ENCODE measurements around the gene APPL1. TPM values are rescaled to one million over a fixed set of nuclear protein-coding genes. Genes with fewer than 3 reads are reported as not detected.

The APPL1 gene, protein sequence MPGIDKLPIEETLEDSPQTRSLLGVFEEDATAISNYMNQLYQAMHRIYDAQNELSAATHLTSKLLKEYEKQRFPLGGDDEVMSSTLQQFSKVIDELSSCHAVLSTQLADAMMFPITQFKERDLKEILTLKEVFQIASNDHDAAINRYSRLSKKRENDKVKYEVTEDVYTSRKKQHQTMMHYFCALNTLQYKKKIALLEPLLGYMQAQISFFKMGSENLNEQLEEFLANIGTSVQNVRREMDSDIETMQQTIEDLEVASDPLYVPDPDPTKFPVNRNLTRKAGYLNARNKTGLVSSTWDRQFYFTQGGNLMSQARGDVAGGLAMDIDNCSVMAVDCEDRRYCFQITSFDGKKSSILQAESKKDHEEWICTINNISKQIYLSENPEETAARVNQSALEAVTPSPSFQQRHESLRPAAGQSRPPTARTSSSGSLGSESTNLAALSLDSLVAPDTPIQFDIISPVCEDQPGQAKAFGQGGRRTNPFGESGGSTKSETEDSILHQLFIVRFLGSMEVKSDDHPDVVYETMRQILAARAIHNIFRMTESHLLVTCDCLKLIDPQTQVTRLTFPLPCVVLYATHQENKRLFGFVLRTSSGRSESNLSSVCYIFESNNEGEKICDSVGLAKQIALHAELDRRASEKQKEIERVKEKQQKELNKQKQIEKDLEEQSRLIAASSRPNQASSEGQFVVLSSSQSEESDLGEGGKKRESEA
- total RNA-seq = 10 to 100 TPM; 38.4 to 39.4 TPM

DNA sequence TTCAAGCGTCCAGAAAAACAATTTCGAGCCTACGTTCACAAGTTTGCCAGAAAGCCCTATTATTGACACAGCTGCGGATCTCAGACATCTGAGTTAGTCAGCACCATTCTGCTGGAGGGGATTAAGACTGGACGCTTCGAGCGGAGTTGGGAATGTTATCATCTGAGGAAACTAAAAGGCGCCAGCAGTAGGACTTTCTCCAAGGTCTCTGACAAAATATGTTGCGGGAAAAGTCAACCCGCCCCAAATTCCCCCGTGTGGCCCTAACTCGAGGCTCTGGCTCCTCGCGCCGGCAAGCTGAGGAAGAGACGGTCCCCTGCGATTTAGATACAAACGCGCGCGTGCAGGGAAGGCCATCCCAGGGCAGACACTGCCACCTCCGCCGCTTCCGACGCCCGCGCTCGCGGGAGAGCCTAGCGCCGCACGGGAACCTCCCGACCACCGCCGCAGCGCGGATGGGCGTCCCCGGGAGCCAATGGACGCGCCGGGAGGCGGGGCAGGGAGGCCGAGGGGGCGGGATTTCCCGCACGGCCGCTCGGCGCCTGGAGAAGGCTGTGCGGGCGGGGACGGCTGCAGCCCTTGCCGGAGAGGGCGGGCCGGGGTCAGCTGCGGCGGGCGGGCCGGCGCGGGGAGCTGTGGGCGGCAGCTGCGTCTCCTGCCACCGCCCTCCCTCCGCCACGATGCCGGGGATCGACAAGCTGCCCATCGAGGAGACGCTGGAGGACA, at the start of gene APPL1:
APPL1 (plus strand) TSS at position 526 of the 726 bp plus-strand sequence; CDS start at position 681, 155 bp downstream.
- ATAC-seq (peak; percentile 92), DNase-seq (peak; percentile 94)
- H3K4me3 Mint-ChIP-seq = peak within 1 kb of the TSS; percentile 88
- peak within 1 kb of the TSS; percentile 78 for H3K27ac Mint-ChIP-seq
- intact Hi-C loops (cut with DNase I, micrococcal nuclease) = loop anchor here (1.0 to 10.0 kb wide), 13 partner anchors 57 to 1265 kb away; partner anchors contain the start of genes ARF4 (in 2 of the 2), CCDC66 (in 1 of the 2), DENND6A (in 1 of the 2) and HTD2 (in 1 of the 2)
- H3K27me3 Mint-ChIP-seq = no peaks in the 10 kb centered on the region
- H3K9me3 Mint-ChIP-seq (ENCODE audit: low read depth) = no peaks in the 10 kb centered on the region
- no peaks in the 10 kb centered on the region for H3K36me3 Mint-ChIP-seq (ENCODE audit: low read depth)
- ChIA-PET CTCF (interaction anchor here (0.7 to 1.4 kb wide), 3 partner anchors 48 to 58 kb away, joined by 3 to 6 read pairs (median 3); no protein-coding TSS in a partner anchor), POLR2A (no interaction called here)
- H3K4me1 Mint-ChIP-seq = peaks cover 29% of the 10 kb centered on the region

DNA sequence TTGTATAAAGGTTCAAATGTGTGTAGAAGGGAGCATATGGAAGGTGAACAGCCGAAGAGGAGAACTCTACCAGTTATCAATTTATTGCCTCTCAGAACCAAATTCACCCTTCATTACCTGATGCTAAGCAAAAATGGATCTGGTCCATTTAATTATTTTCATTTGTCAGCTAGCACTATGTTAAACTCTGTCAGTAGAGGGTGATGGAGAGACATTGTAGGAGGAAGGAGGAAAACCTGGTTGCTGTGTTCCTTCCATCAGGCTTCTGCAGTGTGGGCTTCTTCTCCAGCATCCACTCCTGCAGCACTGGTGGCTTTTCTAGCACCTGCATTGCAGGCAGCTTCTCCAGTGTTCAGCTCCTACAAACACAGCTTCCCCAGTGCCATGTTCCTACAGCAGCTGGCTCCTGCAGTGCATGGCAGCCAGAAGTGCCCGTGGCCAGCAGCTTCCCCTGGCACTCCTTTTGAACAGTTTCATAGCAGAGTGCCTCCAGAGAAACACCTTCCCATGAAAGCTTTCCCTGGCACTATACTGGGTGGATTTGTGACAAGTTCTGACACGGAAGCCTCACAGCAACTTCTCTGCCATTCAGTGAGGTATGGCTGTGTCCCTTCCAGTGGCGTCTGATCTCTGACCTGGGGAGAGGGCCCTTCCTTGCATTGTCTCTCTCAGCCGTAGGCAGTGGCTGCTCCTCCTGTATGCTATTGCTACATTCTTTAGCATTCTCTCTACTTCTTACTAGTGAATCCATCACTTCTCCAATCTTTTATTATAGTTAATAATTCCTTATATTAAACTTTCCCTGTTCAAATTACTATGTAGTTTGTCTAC, 47.7 kb upstream of the APPL1 start:
- Mint-ChIP-seq H3K4me3 (no peak overlapping the region), H3K9me3 (ENCODE audit: low read depth) (no peaks in the 10 kb centered on the region), H3K36me3 (ENCODE audit: low read depth) (no peaks in the 10 kb centered on the region), H3K4me1 (no peaks in the 10 kb centered on the region), H3K27me3 (peaks cover 8% of the 10 kb centered on the region), H3K27ac (no peak overlapping the region)
- ATAC-seq (no peak), DNase-seq (no peak)
- ChIA-PET POLR2A (interaction anchor here (0.6 kb wide), 1 partner anchor 101 kb away, joined by 3 read pairs; no protein-coding TSS in a partner anchor), CTCF (interaction anchor here (0.6 to 1.3 kb wide), 5 partner anchors 9 to 219 kb away, joined by 3 to 4 read pairs (median 3); no protein-coding TSS in a partner anchor)
- intact Hi-C loops (cut with DNase I, micrococcal nuclease) = loop anchor here in 1 of 2 experiments (10.0 kb wide), 1 partner anchor 675 kb away; no protein-coding TSS in a partner anchor

DNA sequence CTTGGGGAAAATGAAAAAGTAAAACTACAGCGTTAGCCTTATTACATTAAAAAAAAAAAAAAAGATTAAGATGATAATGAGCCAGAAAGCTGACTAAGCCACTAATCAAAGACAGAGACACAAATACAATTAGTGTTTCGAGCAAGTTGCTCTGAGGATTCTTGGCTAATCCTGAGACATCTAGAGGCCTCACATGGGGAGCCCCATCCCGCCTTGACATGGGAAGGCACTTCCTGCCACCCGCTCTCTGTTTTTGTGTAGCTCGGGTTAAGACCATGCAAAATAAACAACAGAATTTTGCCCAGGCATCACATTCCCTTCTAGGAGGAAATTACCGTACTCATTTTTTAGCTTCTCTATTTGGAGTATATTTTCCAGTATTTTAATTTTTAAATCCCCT, 43.0 kb upstream of the APPL1 start:
- intact Hi-C loops (cut with DNase I, micrococcal nuclease) = no loop called here

DNA sequence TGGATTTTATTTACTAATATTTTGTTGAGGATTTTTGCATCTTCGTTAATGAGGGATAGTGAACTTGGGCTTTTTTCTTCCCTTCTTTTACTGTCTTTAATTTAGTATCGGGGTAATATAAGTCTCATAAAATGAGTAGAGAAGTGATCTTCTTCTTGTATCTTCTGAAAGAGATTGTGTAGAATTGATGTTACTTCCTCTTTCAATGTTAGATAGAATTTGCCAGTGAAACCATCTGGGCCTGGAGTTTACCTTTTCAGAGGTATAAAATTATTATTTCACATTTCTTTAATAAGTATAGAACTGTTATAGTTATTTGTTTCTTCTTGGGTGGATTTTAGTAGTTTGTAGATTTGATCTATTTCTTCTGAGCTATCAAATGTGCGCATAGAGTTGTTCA, 35.5 kb upstream of the APPL1 start:
- Mint-ChIP-seq H3K9me3 (ENCODE audit: low read depth) (no peaks in the 10 kb centered on the region), H3K4me3 (no peak overlapping the region), H3K36me3 (ENCODE audit: low read depth) (no peaks in the 10 kb centered on the region), H3K4me1 (no peaks in the 10 kb centered on the region), H3K27me3 (peaks cover 13% of the 10 kb centered on the region), H3K27ac (no peak overlapping the region)
- no peak for ATAC-seq
- intact Hi-C loops (cut with DNase I, micrococcal nuclease) = no loop called here
- ChIA-PET CTCF (no interaction called here), POLR2A (no interaction called here)
- no peak for DNase-seq

More for the DNA sequence above, 43.0 kb upstream of the APPL1 start:
- CTCF ChIA-PET = interaction anchor here (0.9 to 2.8 kb wide), 2 partner anchors 9 to 11 kb away, joined by 3 to 8 read pairs; no protein-coding TSS in a partner anchor
- Mint-ChIP-seq H3K9me3 (ENCODE audit: low read depth) (no peaks in the 10 kb centered on the region), H3K36me3 (ENCODE audit: low read depth) (no peaks in the 10 kb centered on the region), H3K27me3 (peaks cover 4% of the 10 kb centered on the region), H3K27ac (no peak overlapping the region), H3K4me3 (no peak overlapping the region), H3K4me1 (no peaks in the 10 kb centered on the region)
- ATAC-seq (no peak), DNase-seq (no peak)
- POLR2A ChIA-PET = interaction anchor here (0.6 kb wide), 1 partner anchor 405 kb away, joined by 3 read pairs; no protein-coding TSS in a partner anchor

DNA sequence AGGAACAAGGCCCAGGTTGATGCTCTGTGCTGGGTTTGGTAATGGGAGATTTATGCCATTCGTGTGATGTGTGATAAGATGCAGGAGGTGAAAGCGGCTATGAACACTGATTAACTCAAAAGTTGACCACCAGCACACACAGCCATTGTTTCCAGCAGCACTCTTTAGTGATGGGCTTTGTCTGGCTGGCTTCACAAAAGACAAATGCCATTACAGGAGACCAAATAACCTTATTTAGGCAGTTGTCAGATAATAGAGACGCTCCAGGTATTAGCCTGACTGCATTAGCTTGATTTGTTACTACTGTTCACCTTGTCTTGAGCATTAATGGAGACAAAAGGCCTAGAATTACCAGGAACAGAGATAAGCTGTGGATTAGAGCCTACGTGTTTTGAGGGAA, 32.9 kb upstream of the APPL1 start:
- intact Hi-C loops (cut with DNase I, micrococcal nuclease) = no loop called here
- Mint-ChIP-seq H3K9me3 (ENCODE audit: low read depth) (no peaks in the 10 kb centered on the region), H3K27ac (no peak overlapping the region), H3K36me3 (ENCODE audit: low read depth) (no peaks in the 10 kb centered on the region), H3K4me1 (no peaks in the 10 kb centered on the region), H3K27me3 (peaks cover 14% of the 10 kb centered on the region), H3K4me3 (no peak overlapping the region)
- ChIA-PET POLR2A (no interaction called here), CTCF (interaction anchor here (2.3 kb wide), 1 partner anchor 11 kb away, joined by 8 read pairs; no protein-coding TSS in a partner anchor)
- DNase-seq (no peak), ATAC-seq (no peak)

DNA sequence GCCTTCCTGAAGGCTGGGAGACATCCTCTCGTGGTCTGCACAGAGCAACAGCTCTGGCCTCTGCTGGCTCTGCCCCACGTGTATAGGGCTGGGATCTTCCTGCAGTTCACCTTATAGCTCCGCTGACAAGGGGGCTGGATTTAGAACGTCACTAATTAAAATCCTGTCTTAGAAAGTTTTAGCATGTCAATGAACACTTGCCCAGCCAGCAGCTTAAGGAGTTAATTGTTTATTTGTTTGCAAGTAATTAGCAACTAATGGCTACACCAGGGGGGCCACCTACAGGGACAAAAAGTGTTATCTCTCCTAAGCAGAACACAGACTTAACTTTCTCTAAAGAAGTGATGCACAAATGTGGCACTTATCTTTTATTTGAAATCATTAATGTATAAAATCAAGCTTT, 27.6 kb upstream of the APPL1 start, which contains the start of gene HESX1:
HESX1 (minus strand) TSS at position 84 of the 403 bp plus-strand sequence; CDS start at position 24, 60 bp downstream.
- no peak within 1 kb of the TSS for H3K4me3 Mint-ChIP-seq
- ATAC-seq (no peak), DNase-seq (no peak)
- no peaks in the 10 kb centered on the region for H3K4me1 Mint-ChIP-seq
- no peak within 1 kb of the TSS for H3K27ac Mint-ChIP-seq
- H3K9me3 Mint-ChIP-seq (ENCODE audit: low read depth) = no peaks in the 10 kb centered on the region
- ChIA-PET CTCF (no interaction called here), POLR2A (no interaction called here)
- intact Hi-C loops (cut with DNase I, micrococcal nuclease) = no loop called here
- H3K36me3 Mint-ChIP-seq (ENCODE audit: low read depth) = no peaks in the 10 kb centered on the region
- peaks cover 7% of the 10 kb centered on the region for H3K27me3 Mint-ChIP-seq

DNA sequence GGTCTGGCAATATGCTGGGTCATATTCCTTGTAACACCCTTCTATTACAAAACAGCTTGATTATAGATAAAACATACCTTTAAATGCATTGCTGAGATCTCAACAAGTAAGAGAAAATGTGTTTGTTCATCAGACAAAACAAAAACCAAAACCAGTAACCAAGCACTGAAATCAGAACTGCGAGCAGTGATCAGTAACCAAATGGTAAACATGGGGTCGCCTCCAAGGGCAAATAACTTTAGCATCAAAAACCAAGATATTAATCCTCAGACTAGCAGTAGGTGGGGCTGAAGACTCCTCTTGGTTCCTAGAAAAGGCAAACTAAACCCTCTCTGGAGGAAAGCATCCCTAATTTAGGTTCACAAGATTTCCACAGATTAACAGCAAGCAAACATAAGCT, 21.1 kb upstream of the APPL1 start:
- Mint-ChIP-seq H3K36me3 (ENCODE audit: low read depth) (no peaks in the 10 kb centered on the region), H3K27me3 (no peaks in the 10 kb centered on the region), H3K4me3 (no peak overlapping the region), H3K9me3 (ENCODE audit: low read depth) (no peaks in the 10 kb centered on the region), H3K4me1 (no peaks in the 10 kb centered on the region), H3K27ac (no peak overlapping the region)
- DNase-seq (no peak), ATAC-seq (no peak)
- intact Hi-C loops (cut with DNase I, micrococcal nuclease) = no loop called here
- ChIA-PET POLR2A (no interaction called here), CTCF (interaction anchor here (0.6 kb wide), 1 partner anchor 177 kb away, joined by 3 read pairs; no protein-coding TSS in a partner anchor)

DNA sequence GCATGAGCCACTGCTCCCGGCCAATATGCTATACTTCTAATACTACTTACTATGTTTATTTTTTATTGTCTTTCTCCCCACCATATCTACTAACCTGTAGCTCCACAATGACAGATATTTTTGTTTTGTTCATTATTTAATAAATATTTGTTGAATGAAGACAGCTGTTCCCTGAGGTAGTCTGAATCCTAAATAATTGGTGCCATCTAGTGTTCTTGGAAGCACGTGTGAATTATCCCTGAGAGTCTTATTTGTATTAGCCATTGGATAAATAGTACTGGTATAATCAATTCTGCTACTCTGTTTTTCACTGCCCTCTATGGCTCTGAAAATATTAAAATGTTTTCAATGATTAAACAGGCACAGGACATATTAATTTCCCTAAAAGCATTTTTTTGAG, 5.6 kb upstream of the APPL1 start:
- no peak for ATAC-seq
- H3K27ac Mint-ChIP-seq = no peak overlapping the region

DNA sequence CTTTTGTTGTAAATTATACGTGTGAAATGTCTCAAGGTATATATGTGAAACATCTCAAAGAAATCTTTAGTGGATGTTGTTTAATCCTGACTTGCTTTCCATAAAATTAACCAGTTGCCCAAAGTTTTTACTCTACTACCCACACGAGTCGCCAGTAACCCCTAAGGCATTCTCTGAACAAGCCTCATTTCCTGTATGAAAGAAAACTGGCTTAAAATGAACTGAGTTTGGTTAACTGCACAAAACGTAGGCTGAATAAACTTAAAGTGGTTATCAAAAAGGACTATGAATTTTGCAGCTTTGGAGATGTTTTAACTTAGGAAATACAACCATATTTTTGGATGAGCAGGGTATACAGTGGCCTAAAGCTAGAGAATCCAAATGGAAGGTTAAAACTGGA, 2.7 kb upstream of the APPL1 start:
- Mint-ChIP-seq H3K9me3 (ENCODE audit: low read depth) (no peaks in the 10 kb centered on the region), H3K4me1 (peaks cover 20% of the 10 kb centered on the region), H3K4me3 (no peak overlapping the region), H3K36me3 (ENCODE audit: low read depth) (no peaks in the 10 kb centered on the region), H3K27me3 (no peaks in the 10 kb centered on the region), H3K27ac (no peak overlapping the region)
- ATAC-seq (no peak), DNase-seq (no peak)
- ChIA-PET CTCF (interaction anchor here (0.7 to 1.2 kb wide), 2 partner anchors 28 to 313 kb away, joined by 3 to 4 read pairs; no protein-coding TSS in a partner anchor), POLR2A (no interaction called here)
- intact Hi-C loops (cut with DNase I, micrococcal nuclease) = loop anchor here (5.0 to 10.0 kb wide), 4 partner anchors 310 to 1267 kb away; partner anchors contain the start of genes ARF4 (in 1 of the 2) and KCTD6 (in 1 of the 2)

More for the DNA sequence above, 5.6 kb upstream of the APPL1 start:
- intact Hi-C loops (cut with DNase I, micrococcal nuclease) = loop anchor here in 1 of 2 experiments (10.0 kb wide), 1 partner anchor 307 kb away; no protein-coding TSS in a partner anchor
- CTCF ChIA-PET = interaction anchor here (0.7 kb wide), 1 partner anchor 11 kb away, joined by 4 read pairs; no protein-coding TSS in a partner anchor
- Mint-ChIP-seq H3K4me3 (no peak overlapping the region), H3K36me3 (ENCODE audit: low read depth) (no peaks in the 10 kb centered on the region), H3K9me3 (ENCODE audit: low read depth) (no peaks in the 10 kb centered on the region), H3K4me1 (peaks cover 5% of the 10 kb centered on the region), H3K27me3 (no peaks in the 10 kb centered on the region)
- POLR2A ChIA-PET = no interaction called here
- no peak for DNase-seq

DNA sequence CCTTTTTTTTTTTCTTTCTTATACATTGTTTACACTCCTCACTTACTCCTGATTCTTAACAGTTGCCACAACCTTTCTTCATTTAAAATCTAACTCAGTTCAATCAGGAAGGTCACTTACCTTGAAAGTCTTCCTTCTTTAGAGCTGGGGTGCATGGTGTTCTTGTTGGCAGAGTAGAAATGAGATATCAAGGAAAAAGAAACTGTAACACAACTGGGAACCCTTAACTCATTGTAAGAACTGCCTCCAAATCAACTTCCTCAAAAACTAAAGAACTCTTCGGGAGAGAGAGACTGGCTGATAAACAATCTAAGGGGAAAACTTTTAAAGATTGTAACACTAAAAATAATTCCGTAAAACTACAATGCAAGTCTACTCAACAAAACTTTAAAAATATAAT, 1.4 kb upstream of the APPL1 start:
- H3K27ac Mint-ChIP-seq = no peak overlapping the region
- peaks cover 27% of the 10 kb centered on the region for H3K4me1 Mint-ChIP-seq
- no peak overlapping the region for H3K4me3 Mint-ChIP-seq
- ATAC-seq = no peak
- intact Hi-C loops (cut with DNase I, micrococcal nuclease) = loop anchor here (2.0 to 10.0 kb wide), 7 partner anchors 311 to 1266 kb away; partner anchors contain the start of genes ARF4 (in 1 of the 2), CCDC66 (in 1 of the 2), DENND6A (in 1 of the 2) and KCTD6 (in 1 of the 2)
- CTCF ChIA-PET = interaction anchor here (0.9 kb wide), 1 partner anchor 57 kb away, joined by 6 read pairs; no protein-coding TSS in a partner anchor
- no peaks in the 10 kb centered on the region for H3K9me3 Mint-ChIP-seq (ENCODE audit: low read depth)
- DNase-seq = no peak
- no peaks in the 10 kb centered on the region for H3K36me3 Mint-ChIP-seq (ENCODE audit: low read depth)
- POLR2A ChIA-PET = interaction anchor here (0.5 kb wide), 1 partner anchor 481 kb away, joined by 5 read pairs; no protein-coding TSS in a partner anchor
- no peaks in the 10 kb centered on the region for H3K27me3 Mint-ChIP-seq
